GM13976 (cell line): ENCODE results near the gene MIPOL1.

Experiments used
- DNase-seq: peaks from one replicate; pipeline ENCODE4 v3.0.0; 2012; ENCODE audit warnings: low spot score
- in situ Hi-C: fragments of 300-500 bp; cut with MboI; formaldehyde crosslinking; loops from one replicate; pipeline ENCODE4 v1.12.0; 2022; ENCODE audit warnings: low sequenced_read_pairs, mixed read lengths, inconsistent platforms; ENCODE audit not compliant: unreplicated experiment
- TF ChIP-seq, protein P1 (sequence below): IDR thresholded peaks from 2 replicates; pipeline ENCODE4 v1.5.1; 2012; ENCODE audit warnings: borderline replicate concordance, mild to moderate bottlenecking; ENCODE audit not compliant: insufficient read depth; ENCODE audit errors: extremely low read depth, missing control alignments, control extremely low read depth

The MIPOL1 gene

DNA sequence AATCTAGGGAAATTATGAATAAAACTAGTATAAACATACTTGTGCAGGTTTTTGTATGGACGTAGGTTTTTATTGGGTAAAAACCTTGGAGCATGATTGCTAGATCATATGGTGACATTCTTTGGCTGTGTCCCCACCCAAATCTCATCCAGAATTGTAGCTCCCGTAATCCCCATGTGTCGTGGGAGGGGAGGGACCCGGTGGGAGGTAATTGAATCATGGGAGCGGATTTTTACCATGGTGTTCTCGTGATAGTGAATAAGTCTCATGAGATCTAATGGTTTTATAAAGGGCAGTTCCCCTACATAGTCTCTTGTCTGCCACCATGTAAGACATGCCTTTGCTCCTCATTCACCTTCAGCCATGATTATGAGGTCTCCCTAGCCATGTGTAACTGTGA, 276.5 kb downstream of the MIPOL1 start:
- TF ChIP-seq, protein P1, sequence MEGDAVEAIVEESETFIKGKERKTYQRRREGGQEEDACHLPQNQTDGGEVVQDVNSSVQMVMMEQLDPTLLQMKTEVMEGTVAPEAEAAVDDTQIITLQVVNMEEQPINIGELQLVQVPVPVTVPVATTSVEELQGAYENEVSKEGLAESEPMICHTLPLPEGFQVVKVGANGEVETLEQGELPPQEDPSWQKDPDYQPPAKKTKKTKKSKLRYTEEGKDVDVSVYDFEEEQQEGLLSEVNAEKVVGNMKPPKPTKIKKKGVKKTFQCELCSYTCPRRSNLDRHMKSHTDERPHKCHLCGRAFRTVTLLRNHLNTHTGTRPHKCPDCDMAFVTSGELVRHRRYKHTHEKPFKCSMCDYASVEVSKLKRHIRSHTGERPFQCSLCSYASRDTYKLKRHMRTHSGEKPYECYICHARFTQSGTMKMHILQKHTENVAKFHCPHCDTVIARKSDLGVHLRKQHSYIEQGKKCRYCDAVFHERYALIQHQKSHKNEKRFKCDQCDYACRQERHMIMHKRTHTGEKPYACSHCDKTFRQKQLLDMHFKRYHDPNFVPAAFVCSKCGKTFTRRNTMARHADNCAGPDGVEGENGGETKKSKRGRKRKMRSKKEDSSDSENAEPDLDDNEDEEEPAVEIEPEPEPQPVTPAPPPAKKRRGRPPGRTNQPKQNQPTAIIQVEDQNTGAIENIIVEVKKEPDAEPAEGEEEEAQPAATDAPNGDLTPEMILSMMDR, result no peak
- in situ Hi-C loops, result no loop called here
- DNase-seq, result no peak

DNA sequence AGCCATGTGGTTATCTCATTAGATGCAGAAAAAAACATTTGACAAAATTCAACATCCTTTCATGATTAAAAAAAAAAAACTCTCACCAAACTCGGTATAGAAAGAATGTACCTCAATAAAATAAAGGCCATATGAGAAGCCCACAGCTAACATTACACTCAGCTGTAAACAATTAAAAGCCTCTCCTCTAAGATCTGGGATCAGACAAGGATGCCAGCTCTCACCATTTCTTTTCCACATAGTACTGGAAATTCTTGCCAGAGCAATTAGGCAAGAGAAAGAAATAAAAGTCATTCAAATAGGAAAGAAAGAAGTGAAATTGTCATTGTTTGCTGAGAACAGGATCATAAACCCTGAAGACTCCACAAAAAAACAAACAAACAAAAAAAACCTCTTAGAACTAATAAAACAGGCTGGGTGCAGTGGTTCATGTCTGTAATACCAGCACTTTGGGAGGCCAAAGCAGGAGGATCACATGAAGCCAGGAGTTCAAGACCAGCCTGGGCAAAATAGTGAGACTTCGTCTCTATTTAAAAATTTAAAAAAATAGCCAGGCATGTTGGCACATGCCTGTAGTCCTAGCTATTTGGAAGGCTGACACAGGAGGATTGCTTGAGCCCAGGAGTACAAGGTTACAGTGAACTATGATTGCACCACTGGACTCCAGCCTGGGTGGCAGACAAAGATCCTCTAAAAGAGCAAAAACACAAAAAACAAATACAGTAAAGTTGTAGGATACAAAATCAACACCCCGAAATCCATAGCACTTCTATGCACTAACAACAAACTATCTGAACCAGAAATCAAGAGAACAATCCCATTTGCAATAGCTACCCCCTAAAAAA, 282.9 kb downstream of the MIPOL1 start:
- no peak for DNase-seq
- TF ChIP-seq, protein P1, result no peak
- in situ Hi-C loops, result no loop called here

DNA sequence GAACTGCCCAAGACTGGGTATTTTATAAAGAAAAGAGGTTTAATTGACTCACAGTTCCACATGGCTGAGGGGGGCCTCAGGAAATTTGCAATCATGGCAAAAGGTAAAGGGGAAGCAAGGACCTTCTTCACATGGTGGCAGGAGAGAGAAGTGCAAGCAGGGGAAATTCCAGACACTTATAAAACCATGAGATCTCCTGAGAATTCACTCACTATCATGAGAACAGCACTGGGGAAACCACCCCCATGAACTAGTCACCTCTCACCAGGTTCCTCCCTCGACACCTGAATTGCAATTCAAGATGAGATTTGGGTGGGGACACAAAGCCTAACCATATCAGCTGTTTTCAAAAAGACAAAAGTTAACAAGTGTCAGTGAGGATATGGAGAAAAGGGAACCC, 284.7 kb downstream of the MIPOL1 start:
- DNase-seq, result no peak
- TF ChIP-seq, protein P1, result no peak
- in situ Hi-C loops, result no loop called here

DNA sequence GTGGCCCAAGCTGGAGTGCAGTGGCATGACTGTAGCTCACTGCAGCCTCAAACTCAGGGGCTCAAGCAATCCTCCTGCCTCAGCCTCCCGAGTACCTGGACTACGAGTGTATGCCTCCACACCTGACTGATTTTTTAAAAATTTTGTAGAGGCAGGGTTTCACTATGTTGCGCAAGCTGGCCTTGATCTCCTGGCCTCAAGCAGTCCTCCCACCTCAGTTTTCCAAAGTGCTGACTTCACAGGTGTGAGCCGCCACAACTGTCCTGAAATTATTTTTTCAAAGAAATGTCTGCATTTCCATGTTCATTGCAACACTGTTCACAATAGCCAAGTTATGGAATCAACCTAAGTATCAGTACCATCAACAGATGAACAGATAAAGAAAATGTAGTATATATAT, 285.9 kb downstream of the MIPOL1 start:
- no peak for DNase-seq
- in situ Hi-C loops, result no loop called here
- TF ChIP-seq, protein P1, result no peak

DNA sequence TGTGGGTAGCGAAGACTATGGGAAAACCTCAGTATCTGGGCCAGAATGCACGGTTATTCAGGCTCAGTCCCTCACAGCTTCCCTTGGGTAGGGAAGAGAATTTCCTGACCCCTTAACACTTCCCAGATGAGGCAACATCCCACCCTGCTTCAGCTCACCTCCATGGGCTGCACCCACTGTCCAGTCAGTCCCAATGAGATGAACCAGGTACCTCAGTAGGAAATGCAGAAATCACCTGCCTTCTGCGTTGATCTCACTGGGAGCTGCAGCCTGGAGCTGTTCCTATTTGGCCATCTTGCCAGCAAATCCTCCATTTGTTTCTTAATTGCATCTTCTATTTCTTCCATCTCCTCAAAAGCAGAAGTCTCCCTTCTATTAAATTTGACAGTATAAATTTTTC, 292.9 kb downstream of the MIPOL1 start:
- in situ Hi-C loops, result no loop called here
- no peak for DNase-seq
- TF ChIP-seq, protein P1, result no peak

DNA sequence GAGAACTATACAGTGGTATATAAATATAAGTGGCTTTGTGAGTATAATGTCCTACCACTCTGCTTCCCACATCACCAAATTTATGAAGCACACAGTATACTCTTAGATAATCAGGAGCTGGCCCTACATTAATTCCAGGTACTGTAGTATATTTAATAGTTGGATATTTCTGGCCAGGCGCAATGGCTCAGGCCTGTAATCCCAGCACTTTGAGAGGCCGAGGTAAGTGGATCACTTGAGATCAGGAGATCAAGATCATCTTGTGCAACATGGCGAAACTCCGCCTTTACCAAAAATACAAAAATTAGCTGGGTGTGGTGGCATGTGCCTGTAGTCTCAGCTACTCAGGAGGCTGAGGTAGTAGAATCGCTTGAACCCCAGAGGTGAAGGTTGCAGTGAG, 293.3 kb downstream of the MIPOL1 start:
- in situ Hi-C loops, result no loop called here
- no peak for DNase-seq
- TF ChIP-seq, protein P1, result no peak
